ENCODE data around the gene ITM2C.

ITM2C gene

GRCh38 chr2:230873661-230874401 lies 9.1 kb downstream of the ITM2C start:
- DNase-seq: no peak

- DNase-seq: no peak
These were observed 9.7 kb downstream of the ITM2C start for GRCh38 chr2:230874456-230874855.

GRCh38 chr2:230874876-230875275 lies 10.1 kb downstream of the ITM2C start:
- DNase-seq: no peak

- no peak for DNase-seq
These were observed 10.9 kb downstream of the ITM2C start for GRCh38 chr2:230875347-230876315.

- DNase-seq: no peak
These were observed 12.5 kb downstream of the ITM2C start for GRCh38 chr2:230877116-230877758.

GRCh38 chr2:230877759-230878598 lies 13.2 kb downstream of the ITM2C start:
- DNase-seq: no peak

- no peak for DNase-seq
These were observed 14.0 kb downstream of the ITM2C start for GRCh38 chr2:230878599-230879188.

- DNase-seq: peak; percentile 89
These were observed 14.6 kb downstream of the ITM2C start for GRCh38 chr2:230879271-230879882.

GRCh38 chr2:230879891-230880290 lies 15.1 kb downstream of the ITM2C start:
- DNase-seq: peak; percentile 89

GRCh38 chr2:230881840-230882239 lies 17.1 kb downstream of the ITM2C start:
- no peak for DNase-seq

- no peak for DNase-seq
These were observed 20.9 kb downstream of the ITM2C start for GRCh38 chr2:230885463-230886130.

- DNase-seq: no peak
These were observed 21.5 kb downstream of the ITM2C start for GRCh38 chr2:230886206-230886605.

- DNase-seq: no peak
These were observed 21.9 kb downstream of the ITM2C start for GRCh38 chr2:230886671-230887071.

GRCh38 chr2:230887342-230887741 lies 22.6 kb downstream of the ITM2C start:
- no peak for DNase-seq

GRCh38 chr2:230888824-230889400 lies 24.2 kb downstream of the ITM2C start:
- no peak for DNase-seq

GRCh38 chr2:230889911-230890601 lies 25.3 kb downstream of the ITM2C start:
- no peak for DNase-seq

- no peak for DNase-seq
These were observed 25.9 kb downstream of the ITM2C start for GRCh38 chr2:230890646-230891045.

GRCh38 chr2:230891064-230891463 lies 26.3 kb downstream of the ITM2C start:
- DNase-seq: no peak

GRCh38 chr2:230891509-230891908 lies 26.8 kb downstream of the ITM2C start:
- DNase-seq: no peak

GRCh38 chr2:230893338-230893737 lies 28.6 kb downstream of the ITM2C start:
- DNase-seq: no peak
